Kidney glomerular epithelial cell (primary cell): ENCODE measurements around the gene MRPL20.
"Not testable (repeated sequence)": the region's sequence is repeated elsewhere in the genome, so short reads cannot be mapped to it uniquely, and the experiment has no call there.

Experiments
- DNase-seq: peaks from one replicate; lab custom pipeline; 2025; lab: John Stamatoyannopoulos, UW

MRPL20 gene

GRCh38 chr1:1406101-1406820, 832 bp downstream of the MRPL20 start:
- DNase-seq = no peak

- no peak for DNase-seq
These were observed 3.4 kb downstream of the MRPL20 start for GRCh38 chr1:1403653-1404052.

- DNase-seq = not testable (repeated sequence)
These were observed 4.1 kb downstream of the MRPL20 start for GRCh38 chr1:1402901-1403392.

GRCh38 chr1:1402072-1402900, 4.8 kb downstream of the MRPL20 start:
- DNase-seq = peak; percentile 48

GRCh38 chr1:1401457-1402010, 5.6 kb downstream of the MRPL20 start:
- no peak for DNase-seq

GRCh38 chr1:1400576-1401456, 6.3 kb downstream of the MRPL20 start:
- no peak for DNase-seq

GRCh38 chr1:1399872-1400575, 7.1 kb downstream of the MRPL20 start:
- DNase-seq = no peak

GRCh38 chr1:1399187-1399871, 7.8 kb downstream of the MRPL20 start, which contains the start of gene CCNL2:
Gene CCNL2, minus strand, starts transcription at chr1:1399335. Its CDS starts 29 bp downstream, at chr1:1399306.
- DNase-seq = peak; percentile 94

GRCh38 chr1:1398677-1399186, 8.4 kb downstream of the MRPL20 start:
- DNase-seq = no peak

- DNase-seq = no peak
These were observed 9.1 kb downstream of the MRPL20 start for GRCh38 chr1:1397839-1398523.

GRCh38 chr1:1395166-1395565, 11.9 kb downstream of the MRPL20 start:
- DNase-seq = no peak

GRCh38 chr1:1394116-1394515, 13.0 kb downstream of the MRPL20 start:
- DNase-seq = no peak

GRCh38 chr1:1393428-1393827, 13.7 kb downstream of the MRPL20 start:
- DNase-seq = no peak

GRCh38 chr1:1393014-1393413, 14.1 kb downstream of the MRPL20 start:
- no peak for DNase-seq

GRCh38 chr1:1391225-1391624, 15.9 kb downstream of the MRPL20 start:
- no peak for DNase-seq

GRCh38 chr1:1390675-1391074, 16.4 kb downstream of the MRPL20 start:
- DNase-seq = no peak

GRCh38 chr1:1388078-1388472, 19.0 kb downstream of the MRPL20 start:
- no peak for DNase-seq

GRCh38 chr1:1387098-1388077, 19.7 kb downstream of the MRPL20 start:
- DNase-seq = no peak
